GM18520 (cell line): ENCODE measurements around the gene SLC4A3.
A peak's percentile ranks its signal among the peaks of the same experiment; 100 is the strongest.
"Not testable (repeated sequence)": the region's sequence is repeated elsewhere in the genome, so short reads cannot be mapped to it uniquely, and the experiment has no call there.

Source experiments
- ATAC-seq: cut with Tn5 transposase; IDR thresholded peaks from one replicate; pipeline ENCODE4 v1.9.1; 2021; ENCODE audit not compliant: unreplicated experiment

The SLC4A3 gene

DNA sequence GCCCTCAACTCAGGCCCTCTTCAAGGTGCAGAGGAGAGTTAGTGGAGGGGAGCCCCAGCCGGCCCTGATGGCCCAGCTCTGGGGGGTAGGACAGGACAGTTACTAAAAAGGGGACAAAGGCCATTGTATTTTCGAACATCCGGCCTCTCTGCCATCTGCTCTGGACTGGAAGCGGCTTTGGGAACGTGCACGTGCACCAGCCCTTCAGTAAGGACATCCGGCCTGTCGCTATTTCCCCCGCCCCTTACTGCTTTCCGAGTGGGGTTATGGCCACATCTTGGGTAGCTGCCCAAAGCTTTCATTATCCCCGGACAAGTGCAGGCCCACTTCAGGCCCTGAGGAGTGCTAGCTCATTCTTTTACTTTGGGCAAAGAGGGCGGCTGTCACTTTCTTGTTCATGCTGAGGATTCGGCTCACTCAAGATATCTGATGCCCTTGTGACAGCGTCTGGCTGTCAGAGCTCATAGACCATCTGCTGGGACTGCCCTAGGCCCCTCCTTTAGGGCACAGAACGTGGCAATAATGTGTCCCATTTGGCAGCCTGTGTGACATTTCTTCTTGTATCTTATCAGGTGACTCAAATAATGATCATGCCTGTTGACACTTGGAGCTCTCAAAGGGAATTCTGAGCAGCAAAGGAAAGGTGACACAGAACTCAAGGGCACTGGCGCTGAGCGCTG lies 17.5 kb downstream of the SLC4A3 start:
- ATAC-seq, result no peak

DNA sequence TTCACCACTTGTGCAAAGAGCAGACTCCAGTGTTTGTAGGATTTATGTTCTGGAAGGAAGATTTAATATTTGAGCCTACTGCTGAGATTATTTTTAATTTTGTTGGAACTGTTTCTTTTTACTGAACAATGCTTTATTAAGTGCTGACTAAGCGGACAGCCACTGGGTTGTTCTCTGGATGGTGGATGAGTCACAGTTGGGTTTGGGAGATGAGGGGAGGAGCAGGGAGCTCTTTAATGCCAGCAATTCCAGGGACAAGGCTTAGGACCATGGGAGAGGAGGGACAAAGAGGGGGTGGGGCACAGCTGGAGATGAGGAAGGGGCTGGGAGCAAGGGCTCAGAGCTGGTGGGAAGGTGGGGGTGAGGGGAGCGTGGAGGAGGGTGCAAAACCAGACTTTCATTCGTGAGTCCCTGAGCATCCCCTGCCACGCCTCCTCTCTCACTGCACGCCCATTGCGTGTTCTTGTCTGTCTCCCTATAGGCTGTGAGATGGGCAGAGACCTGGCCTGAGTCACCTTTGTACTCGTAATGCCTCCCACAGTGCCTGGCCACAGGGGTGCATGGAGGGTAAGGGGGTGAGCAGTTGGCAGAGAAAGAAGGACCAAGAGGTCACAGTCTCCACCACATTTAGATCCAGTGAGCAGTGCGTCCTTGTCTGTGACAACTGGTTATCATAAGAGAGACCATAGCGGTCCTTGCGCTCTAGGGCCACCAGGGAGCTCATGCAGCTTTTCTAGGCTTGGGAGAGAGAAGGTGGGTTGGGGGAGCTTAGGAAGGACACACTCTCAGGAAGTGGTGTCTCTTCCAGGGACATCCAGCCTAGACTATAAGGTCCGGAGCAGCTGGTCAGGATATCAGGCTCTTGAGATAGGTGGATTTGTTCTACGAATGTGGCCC lies 18.4 kb downstream of the SLC4A3 start:
- no peak for ATAC-seq

DNA sequence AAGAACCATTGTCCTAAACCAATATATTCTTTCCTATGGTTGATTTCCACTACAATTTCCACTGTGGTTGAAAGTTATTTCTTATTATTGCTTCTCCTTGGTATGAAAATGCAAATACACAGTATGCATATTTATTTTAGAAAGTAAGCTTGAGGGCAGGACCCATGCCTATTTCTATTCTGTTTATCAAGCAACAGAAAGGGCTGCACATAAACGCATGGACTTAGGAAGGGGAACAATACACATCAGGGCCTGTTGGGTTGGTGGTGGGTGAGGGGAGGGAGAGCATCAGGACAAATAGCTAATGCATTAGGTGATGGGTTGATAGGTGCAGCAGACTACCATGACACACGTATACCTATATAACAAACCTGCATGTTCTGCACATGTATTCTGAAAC lies 20.7 kb downstream of the SLC4A3 start:
- ATAC-seq, result no peak

DNA sequence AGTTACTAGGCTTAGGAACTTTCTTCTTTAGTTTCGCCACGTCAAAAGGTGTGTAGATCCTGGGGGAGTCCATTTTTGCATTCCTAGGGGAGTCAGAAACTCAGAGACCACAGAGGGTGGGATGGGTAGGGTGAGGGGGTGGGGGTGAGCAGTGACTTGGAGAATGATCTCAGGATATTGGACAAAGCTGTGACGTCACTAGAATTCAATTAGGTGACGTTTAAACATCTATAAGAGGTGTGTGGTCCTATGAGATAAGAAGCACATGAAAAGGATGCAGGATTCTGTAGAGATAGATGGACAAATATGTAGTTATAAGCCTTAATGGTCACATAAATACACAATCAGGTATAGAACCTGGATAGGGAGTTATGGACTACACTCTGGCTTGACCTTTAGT lies 21.5 kb downstream of the SLC4A3 start:
- ATAC-seq, result no peak

DNA sequence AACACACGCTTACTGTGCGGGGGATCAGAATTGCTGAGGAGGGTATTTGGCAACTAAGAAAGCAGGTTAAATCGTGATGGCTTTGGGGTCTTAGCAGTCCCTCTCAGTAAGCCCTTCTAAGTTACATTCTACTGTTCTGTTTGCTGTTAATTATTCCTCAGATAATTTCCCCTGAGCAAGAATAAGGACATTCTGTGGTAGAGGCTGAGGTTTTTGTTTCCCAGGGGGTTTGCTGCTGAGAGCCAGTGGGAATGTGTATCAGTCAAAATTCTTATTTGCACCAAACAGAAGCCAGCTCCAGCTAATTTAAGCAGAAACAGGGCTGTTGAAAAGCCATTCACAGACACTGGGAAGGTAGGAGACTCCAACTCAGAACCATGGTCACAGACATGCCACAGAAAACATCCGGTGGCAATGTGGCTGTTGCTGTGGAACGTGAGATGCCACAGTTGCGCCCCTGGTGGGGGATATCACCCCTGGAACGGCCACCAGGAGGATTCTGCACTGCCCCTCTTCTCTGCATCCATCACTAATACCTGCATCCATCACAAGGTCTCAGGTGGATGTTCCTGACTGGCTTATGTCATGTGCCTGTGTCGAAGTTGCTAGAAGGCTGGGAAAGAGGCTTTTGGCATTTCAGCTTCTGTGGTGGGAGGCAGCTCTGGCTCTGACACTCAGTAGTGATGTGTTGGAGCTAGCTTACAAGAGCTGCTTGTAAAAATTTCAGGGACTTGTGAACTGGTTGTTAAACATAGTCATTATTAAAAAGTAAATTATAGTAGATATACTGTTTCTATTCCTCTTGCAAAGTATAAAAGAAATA lies 23.2 kb downstream of the SLC4A3 start:
- ATAC-seq, result no peak

DNA sequence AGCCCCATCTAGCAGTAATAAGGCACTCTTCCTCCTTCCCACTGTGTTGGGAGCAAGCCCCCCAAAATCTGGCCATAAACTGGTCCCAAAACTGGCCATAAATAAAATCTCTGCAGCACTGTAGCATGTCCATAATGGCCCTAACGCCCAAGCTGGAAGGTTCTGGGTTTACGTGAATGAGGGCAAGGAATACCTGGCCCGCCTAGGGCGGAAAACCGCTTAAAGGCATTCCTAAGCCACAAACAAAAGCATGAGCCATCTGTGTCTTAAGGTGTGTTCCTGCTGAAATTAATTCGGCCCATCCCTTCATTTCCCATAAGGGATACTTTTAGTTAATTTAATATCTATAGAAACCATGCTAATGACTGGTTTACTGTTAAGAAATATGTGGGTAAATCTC lies 24.2 kb downstream of the SLC4A3 start:
- ATAC-seq, result not testable (repeated sequence)

DNA sequence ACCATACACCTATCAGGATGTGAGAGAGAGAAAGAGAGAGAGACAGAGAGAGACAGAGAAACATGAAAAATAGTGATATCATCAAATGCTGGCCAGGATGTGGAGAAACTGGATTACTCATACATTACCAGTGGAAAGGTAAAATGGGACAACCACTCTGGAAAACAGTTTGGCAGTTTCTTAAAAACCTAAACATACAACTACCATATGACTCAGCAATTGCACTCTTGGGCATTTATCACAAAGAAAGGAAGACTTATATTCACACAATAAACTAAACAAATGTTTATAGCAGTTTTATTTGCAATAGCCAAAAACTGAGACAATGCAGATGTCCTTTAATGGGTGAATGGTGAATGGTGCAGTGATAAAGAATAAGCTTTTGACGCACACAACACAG lies 29.1 kb downstream of the SLC4A3 start:
- ATAC-seq, result no peak

DNA sequence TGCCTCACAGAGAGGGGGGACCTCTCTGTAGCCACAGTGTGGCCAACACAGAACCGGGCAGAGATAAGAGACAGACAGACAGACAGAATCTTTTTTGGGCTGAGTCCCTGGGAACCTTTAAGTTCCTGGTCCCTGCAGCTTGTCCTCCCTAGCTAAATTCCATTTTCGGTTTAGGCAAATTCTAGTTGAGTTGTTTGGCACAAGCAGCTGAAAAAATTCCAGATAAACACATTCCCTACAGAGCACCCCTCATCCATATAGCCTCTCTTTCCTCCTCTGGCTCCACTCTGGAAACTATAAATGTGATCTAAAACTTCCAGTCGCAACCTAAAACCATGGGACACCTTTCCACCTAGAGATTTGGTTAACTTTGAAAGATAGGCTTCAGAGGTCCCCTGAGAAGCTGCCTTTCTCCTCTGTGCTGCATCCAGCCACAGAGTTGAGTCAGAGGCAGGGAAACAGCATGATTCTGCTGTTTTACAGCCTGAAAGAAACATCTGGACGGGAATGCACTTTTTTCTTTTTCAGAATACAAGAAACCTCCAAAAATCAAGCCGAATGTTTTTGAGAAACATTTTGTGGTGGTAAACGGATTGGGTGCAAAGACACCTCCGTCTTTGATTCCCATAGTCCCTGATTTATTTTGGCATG lies 30.9 kb downstream of the SLC4A3 start:
- ATAC-seq, result no peak

DNA sequence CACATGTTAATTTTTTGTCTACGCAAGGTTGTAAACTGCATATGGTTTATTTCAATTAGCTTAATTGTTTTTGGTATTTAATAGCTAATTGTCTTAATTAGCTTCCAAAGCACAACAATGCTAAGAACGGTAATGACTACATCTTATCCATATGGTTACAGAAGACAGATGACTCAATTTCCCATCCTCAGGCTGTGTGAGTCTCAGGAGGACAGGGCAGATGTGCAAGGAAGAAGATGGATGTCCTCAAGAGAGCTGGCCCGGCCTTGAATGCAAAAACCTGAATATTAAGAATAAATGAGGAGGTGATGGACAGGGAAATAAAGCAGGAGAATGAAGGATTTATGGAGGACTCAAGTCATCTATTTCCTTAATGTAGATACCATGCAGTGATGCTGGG lies 31.4 kb downstream of the SLC4A3 start:
- no peak for ATAC-seq

DNA sequence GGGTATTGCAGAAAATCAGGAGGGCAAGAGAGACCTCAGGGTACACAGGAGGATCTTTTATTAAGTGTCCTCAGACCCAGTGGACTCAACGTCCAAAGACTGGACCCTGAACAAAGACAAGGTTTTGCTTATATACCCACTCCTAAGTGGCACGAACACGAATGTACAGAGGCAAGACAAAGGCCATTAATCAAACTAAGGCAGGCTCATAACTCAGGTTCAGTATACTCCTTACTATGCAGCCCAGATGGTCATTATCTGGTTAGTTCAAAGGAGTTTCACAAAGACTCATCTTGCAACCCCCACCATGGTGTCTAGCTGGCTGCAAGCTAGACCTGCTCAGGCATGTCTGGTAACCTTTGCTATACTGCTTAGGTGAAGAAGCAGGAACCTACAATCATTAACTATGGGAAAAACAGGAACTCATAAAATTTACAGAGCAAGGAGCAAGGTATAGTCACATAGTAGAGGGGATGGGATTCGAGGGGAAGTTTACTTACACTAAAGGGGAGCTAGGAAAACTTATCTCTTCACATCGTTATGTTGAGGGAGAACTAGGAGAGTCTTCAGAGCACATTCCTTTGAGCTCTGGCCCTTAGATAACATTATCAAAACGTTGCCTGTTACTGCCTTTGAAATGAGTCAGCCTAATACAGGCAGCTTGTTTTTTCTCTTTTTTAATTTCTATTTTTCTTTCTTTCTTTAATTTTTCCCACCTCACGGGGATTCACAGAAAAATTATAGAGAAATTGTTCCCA lies 33.9 kb downstream of the SLC4A3 start:
- ATAC-seq, result peak; percentile 82

DNA sequence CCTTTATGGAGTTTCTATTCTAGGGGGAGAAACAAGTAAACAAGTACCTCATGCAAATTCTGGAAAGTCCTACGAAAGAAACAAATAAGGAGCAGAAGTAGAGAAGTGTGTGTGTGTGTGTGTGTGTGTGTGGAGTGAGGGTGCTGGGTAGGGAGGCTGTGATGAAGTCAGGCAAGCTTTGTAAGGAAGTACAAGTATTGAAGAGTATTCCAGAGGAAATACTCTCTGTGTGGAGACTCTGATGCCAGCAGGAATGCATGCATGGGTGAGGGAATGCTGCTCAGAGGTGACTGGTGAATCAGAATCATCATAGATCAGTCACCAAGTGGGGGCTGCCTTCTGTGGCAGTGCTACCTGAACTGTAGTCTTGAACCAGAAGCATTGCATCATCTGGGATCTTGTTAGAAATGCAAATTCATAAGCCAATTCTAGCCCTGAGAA lies 34.5 kb downstream of the SLC4A3 start:
- ATAC-seq, result no peak

DNA sequence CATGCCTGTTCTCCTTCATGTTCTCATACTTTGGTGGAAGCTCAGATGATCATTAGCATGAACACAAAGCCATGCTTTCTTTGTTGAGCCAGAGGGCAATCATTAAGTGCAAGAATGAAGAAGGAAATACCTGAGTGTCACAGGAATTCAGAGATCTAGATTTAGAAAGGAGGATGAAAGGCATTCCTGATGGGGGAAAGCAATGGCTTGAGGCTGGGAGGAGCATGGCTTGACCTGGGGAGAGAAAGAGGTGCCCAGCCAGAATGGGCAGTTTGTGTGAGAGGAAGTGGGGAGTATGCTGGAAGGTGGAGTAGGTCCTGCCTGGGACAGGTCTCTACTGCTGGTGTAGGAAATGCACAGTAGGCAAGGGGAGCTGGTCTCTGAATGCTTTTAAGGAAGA lies 35.1 kb downstream of the SLC4A3 start:
- no peak for ATAC-seq

DNA sequence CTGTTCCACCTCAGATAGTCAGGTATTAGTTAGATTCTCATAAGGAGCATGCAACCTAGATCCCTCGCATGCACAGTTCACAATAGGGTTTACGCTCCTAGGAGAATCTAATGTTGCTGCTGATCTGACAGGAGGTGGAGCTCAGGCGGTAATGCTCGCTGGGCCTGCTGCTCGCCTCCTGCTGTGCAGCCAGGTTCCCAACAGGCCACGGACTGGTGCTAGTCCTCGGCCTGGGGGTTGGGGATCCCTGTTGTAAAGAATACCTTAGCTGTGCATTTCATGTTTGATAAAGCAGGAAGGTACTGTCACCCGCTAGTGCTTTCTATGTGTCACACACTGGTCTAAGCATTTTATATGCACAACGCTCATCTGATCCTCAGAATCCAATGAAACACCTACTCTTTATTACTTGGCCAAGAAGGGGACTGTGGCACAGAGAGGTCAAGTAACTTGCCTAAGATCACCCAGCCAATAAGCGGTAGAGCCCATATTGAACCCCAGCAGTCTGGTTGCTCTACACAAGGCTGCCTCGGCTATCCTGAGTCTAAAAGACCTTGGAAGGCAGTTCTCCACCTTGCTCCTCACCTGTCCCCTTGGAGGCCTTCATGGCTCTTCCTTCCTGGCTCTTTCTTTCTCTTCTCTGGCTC lies 35.8 kb downstream of the SLC4A3 start:
- no peak for ATAC-seq

DNA sequence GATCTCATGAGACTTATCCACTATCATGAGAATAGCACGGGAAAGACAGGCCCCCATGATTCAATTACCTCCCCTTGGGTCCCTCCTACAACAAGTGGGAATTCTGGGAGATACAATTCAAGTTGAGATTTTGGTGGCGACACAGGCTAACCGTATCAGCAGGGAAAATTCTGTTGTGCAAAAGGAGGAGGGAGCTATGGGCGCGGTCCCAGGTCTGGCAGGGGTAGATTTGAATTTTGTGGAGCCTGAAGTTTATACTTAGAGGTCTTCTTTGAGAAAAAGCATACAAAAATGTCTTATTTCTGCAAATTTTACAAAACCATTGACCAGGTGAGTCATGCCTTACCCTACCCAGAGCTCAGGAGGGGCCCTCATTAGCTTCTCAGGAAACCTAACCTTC lies 36.6 kb downstream of the SLC4A3 start:
- no peak for ATAC-seq

DNA sequence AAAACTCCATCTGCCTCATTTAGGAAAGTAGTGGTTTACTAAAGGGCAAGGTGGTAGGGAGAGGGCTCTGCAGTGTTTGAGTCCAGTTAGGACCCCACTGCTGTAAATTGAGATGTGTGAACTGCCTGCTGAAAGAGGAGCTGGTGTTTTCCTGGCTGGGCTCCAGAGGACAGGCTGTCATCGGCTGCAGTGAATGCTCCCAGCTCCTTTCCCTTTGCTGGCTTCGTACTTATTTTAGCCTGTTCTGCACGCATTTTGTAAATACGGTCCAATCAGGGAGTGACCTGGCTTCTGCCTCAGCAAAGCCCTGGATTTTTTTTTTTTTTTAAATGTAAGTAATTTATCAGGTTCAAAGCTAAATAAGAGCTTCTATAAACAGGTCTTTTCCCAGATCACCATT lies 37.5 kb downstream of the SLC4A3 start:
- ATAC-seq, result no peak

DNA sequence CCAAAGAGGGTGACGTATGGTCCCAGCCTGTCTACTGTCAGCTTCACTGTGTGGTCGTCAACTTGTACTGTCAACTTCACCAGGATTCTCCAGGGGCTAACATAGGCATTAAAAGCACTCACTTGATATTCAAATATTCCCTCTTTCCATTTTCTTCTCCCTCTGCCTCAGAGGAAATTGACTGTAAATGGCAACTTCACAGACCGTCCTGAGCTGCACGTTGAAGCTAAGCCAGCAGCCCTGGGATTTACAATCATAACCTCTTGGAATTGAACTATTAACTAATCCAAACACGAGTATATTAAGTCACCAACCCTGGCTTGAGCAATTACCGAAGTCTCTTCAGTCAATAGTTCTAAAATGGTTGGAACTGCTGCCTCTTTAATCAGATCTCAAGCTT lies 38.5 kb downstream of the SLC4A3 start:
- ATAC-seq, result no peak

DNA sequence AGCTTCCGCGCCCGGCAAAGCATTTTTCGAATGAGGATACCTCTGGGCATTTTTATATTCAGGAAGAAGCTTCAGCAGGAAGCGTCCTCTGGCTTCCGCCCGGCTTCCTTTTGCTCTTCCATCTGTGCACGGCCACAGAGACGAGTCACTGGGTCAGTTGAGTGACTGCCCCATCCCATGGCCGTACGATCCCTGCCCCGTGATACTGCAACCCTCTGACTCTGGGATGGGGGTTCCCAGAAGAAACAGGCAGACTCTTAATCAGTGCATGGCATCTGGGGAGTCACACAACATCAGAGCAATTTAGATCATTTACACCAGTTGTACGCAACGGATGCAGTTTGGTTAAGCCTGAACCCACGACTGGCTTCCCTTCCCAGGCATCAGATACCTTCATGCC lies 40.9 kb downstream of the SLC4A3 start:
- ATAC-seq, result no peak

DNA sequence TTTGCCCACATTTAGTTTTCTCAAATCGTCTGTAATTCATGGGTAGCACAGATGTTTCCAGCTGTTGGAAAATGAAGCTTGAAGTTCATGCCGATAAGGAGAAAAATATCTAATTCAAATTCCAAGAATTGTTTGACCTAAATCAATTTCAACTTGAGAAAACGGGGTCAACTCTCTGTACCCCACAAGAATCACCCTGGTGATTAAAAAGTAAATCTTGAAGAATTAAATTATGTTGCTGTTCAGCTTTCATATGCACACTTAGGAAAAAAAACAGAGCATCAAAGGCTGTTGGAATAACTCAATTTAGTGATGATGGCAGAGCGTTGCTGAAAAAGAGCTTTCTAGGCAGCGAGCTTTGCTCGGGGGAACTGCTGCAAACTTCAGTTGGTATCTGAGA lies 43.0 kb downstream of the SLC4A3 start:
- no peak for ATAC-seq

DNA sequence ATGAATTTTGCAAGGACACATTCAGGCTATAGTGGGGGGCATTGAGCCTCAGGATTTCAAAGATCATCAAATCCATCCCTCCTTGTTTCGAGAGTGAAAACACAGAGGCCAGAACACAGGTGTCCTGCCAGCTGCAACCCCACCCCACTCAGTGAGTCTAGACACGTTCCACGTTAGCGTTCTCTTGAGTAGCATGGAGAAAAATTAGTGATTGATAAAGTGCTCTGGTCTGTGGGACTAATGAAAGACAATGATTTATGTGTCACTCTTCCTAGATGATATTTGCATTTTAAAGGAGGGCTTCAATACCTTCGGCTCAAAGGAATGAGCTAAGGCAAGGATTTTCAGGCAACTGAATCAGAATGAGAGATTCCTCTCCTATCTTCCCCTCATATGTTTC lies 43.8 kb downstream of the SLC4A3 start:
- ATAC-seq, result no peak

DNA sequence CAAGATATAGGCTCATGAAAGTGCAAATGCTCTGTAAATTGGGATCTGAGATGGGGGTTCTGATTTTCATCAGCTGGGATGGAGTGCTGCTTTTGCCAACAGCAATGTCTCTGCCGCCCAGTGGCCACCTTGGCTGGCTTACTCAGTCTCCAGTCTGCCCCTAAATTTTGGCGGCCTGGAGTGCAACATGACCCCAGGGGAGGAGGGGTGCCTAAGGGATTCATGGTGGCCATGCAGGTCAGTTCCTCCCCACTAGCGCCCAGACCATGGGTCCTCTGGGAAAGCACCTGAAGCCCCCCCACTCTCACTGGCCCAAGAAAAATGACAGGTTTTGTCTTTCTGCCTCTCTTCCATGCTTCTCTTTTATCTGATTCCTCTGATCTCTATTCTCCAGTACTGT lies 45.0 kb downstream of the SLC4A3 start:
- no peak for ATAC-seq
